Adrenal gland (tissue), 5 donors: Measurements from ENCODE around the gene AHR.

ENCODE experiments used
- POLR2A ChIP-seq, 2 donors: fragments of 450-650 bp; IDR thresholded peaks; one replicate each; pipeline ENCODE4 v1.6.1; 2017; ENCODE audit warnings: antibody characterized with exemption in 2 of 2, mild to moderate bottlenecking in 2 of 2, moderate library complexity in 1 of 2
- TF ChIP-seq, protein P1 (sequence below), 6 experiments: fragments of 450-650 bp in 4 of 6; fragments of 200-600 bp in 2 of 6; sonication (generic) in 1 of 6; IDR thresholded peaks; 1 replicate in 5 of 6; 2 replicates in 1 of 6; pipeline versions ENCODE4 v1.5.1 to v1.8.0; 2016 to 2021; ENCODE audit warnings: antibody characterized with exemption in 6 of 6, mild to moderate bottlenecking in 2 of 6, moderate library complexity in 1 of 6
- donor health status: DM: no; HTN: no; CAD: no.

DNA sequence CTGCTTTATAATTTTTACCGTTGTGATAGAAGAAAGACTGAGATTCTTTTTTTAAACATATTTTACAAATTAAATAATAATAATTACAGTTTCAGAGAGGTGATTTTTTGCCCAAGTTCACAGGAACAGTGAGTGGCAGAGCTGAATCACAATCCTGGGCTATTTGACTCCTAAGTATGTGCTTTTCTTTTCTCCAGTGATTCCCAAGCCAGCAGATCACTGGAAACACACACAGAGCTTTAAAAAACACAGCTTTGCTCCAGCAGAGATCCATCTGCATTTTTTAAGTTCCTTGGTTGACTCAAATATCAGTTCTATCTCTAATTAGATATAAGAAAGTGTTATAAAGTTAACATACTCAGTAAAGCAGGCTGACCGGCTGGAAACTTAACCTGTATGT is 69.0 kb downstream of the AHR start:
- TF ChIP-seq, protein P1, sequence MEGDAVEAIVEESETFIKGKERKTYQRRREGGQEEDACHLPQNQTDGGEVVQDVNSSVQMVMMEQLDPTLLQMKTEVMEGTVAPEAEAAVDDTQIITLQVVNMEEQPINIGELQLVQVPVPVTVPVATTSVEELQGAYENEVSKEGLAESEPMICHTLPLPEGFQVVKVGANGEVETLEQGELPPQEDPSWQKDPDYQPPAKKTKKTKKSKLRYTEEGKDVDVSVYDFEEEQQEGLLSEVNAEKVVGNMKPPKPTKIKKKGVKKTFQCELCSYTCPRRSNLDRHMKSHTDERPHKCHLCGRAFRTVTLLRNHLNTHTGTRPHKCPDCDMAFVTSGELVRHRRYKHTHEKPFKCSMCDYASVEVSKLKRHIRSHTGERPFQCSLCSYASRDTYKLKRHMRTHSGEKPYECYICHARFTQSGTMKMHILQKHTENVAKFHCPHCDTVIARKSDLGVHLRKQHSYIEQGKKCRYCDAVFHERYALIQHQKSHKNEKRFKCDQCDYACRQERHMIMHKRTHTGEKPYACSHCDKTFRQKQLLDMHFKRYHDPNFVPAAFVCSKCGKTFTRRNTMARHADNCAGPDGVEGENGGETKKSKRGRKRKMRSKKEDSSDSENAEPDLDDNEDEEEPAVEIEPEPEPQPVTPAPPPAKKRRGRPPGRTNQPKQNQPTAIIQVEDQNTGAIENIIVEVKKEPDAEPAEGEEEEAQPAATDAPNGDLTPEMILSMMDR (IDR thresholded peaks at IDR 0.05), result no peak
- TF ChIP-seq POLR2A (IDR thresholded peaks at IDR 0.05), result no peak
